MG63 (cell line): ENCODE results near the gene ERBB2. TPM values are rescaled to one million over a fixed set of nuclear protein-coding genes. Genes with fewer than 3 reads are reported as not detected.

Source experiments
- DNase-seq: peaks from one replicate; pipeline ENCODE4 v3.0.0-alpha.2; 2020
- H3K27me3 ChIP-seq: fragments of 250-450 bp; sonication (Bioruptor Pico); 2 replicates; pipeline ENCODE4 v1.5.1; 2020; ENCODE audit warnings: mild to moderate bottlenecking, moderate library complexity
- H3K36me3 ChIP-seq: fragments of 250-450 bp; sonication (Bioruptor Pico); 2 replicates; pipeline ENCODE4 v1.5.1; 2020; ENCODE audit warnings: mild to moderate bottlenecking, moderate library complexity
- H3K4me3 ChIP-seq: fragments of 250-450 bp; sonication (Bioruptor Pico); 2 replicates; pipeline ENCODE4 v1.5.1; 2020; ENCODE audit warnings: mild to moderate bottlenecking, moderate library complexity
- H3K9me3 ChIP-seq: fragments of 250-450 bp; sonication (Bioruptor Pico); 2 replicates; pipeline ENCODE4 v1.5.1; 2020; ENCODE audit warnings: mild to moderate bottlenecking, moderate library complexity
- total RNA-seq: library from RNA; depleted of rRNA; stranded (reverse); fragments of >200 nt; shearing (Covaris generic); gene quantifications from 2 replicates; pipeline ENCODE4 v1.2.3, GENCODE V29; 2014; ENCODE audit warnings: low replicate concordance

ERBB2 gene
- total RNA-seq, 1 experiment from 2014 or later = 30.8 TPM

DNA sequence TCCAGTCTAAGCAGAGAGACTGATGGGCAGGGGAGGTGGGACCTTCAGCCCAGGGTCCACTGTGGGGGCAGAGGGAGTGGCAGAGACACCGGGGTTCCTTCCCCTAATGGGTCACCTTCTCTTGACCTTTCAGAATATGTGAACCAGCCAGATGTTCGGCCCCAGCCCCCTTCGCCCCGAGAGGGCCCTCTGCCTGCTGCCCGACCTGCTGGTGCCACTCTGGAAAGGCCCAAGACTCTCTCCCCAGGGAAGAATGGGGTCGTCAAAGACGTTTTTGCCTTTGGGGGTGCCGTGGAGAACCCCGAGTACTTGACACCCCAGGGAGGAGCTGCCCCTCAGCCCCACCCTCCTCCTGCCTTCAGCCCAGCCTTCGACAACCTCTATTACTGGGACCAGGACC lies 27.7 kb downstream of the ERBB2 start:
- no peaks in the 10 kb centered on the region for H3K27me3 ChIP-seq
- no peak for DNase-seq
- peaks cover 42% of the 10 kb centered on the region for H3K36me3 ChIP-seq
- no peak overlapping the region for H3K4me3 ChIP-seq
- H3K9me3 ChIP-seq = no peaks in the 10 kb centered on the region

DNA sequence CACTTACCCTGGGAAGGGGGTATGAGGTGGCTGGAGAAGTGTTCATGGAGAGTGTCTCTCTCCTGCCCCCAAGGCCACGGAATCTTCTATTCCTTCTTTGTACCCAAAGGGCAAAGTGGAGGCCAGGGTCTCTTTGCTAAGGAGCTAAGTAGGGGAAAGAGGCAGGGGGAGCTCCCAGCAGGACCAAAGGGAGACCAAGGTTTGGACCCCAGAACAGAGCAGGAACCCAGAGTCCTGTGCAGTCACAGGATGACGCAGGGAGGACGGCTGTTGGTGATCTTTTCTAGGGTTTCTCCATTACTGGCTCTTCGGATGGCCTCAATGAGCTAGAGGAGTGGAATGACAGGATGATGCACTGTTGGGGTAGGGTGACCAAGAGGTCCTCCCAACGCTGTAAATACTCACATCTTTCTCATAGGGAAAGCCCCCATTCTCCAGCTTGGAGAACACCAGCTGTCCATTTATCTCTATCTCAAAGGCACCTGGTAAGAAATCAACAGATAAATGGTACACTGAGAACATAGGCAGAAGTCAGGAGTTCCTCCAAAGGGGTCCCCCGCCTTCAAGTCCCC lies 29.5 kb downstream of the ERBB2 start:
- no peak for DNase-seq
- no peaks in the 10 kb centered on the region for H3K27me3 ChIP-seq

DNA sequence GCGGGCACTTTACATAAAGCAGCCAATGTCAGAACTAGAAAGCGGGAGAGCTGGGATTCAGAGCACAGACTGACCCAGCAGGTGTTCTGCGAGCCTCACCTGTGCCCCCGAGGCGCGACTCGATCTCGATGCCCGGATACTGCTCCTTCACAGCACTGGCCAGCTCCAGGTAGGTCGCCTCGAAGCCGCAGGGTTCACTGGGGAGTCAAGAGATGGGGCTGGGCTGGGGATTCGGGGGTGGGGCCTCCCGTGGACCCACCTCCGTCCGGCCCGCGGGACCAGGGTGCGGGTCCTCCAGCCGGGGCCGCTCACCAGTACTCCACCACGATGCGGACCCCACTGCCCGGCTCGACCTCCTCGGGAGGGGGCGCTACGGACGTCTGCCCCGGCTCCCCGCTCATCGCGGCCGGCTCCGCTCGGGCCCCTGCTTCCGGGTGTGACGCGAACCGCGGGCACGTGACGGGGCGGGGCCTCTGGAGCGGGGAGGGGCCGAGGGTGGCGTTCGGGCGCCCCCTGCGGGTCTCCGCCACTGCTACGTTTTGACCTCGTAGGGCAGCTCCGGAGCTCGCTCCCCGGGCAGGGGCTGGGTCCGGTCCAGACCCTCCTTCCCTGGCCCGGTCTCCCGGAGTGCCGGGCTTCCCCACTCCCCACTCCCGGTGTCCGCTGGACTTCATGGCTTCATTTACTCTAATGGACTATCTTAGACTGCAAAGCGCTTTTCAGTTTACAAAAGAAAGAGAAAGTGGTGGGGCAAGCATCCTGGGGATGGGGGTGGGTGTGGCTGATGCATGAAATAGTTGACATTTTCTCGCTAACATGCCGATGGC lies 30.4 kb downstream of the ERBB2 start, which contains the start of gene MIEN1:
TSS of gene MIEN1 (minus strand) at position 438 of the 827 bp plus-strand sequence. CDS start at position 401, 37 bp downstream.
- Histone ChIP-seq H3K27me3 (no peaks in the 10 kb centered on the region), H3K9me3 (no peaks in the 10 kb centered on the region), H3K4me3 (peak within 1 kb of the TSS; percentile 66), H3K36me3 (peaks cover 30% of the 10 kb centered on the region)
- peak; percentile 86 for DNase-seq

More for the DNA sequence above, 29.5 kb downstream of the ERBB2 start:
- Histone ChIP-seq H3K9me3 (no peaks in the 10 kb centered on the region), H3K36me3 (peaks cover 36% of the 10 kb centered on the region), H3K4me3 (peak overlapping the region; percentile 66)

DNA sequence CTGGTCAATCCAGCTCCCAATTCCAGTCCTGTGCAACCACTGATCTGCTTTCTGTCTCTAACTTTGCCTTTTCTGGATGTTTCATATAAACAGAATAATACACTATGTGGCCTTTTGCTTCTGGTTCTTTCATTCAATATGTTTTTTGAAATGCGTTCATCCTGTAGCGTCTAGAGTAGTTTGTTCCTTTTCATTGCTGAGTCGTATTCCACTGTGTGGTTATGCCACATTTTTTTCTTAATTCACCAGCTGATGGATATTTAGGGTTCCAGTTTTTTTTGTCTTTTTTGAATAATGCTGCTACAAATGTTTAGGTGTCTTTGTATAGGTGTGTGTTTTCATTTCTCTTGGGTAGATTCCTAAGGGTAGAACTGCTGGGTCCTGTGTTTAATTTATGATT lies 32.7 kb downstream of the ERBB2 start:
- no peak overlapping the region for H3K4me3 ChIP-seq
- no peaks in the 10 kb centered on the region for H3K9me3 ChIP-seq
- peaks cover 22% of the 10 kb centered on the region for H3K36me3 ChIP-seq
- H3K27me3 ChIP-seq = no peaks in the 10 kb centered on the region
- no peak for DNase-seq

DNA sequence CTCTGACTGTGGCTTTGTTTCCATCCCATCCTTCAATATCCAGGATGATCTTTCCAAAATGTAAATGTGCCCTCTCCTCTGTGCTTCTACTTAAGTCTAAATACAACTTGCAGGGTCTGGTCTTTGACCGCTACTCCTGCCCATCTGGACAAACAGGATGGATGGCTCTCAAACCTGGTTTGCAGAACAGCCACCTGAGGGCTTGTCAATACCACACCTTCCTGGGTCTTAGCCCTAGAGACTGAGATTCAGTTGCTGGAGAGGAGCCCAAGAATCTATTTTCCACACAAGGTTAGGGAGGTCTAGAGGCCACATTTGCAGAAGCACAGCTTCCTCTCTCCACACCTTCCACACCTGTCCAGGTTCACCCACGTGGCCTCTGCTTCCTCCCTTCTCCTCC lies 36.0 kb downstream of the ERBB2 start:
- no peaks in the 10 kb centered on the region for H3K36me3 ChIP-seq
- no peak for DNase-seq

DNA sequence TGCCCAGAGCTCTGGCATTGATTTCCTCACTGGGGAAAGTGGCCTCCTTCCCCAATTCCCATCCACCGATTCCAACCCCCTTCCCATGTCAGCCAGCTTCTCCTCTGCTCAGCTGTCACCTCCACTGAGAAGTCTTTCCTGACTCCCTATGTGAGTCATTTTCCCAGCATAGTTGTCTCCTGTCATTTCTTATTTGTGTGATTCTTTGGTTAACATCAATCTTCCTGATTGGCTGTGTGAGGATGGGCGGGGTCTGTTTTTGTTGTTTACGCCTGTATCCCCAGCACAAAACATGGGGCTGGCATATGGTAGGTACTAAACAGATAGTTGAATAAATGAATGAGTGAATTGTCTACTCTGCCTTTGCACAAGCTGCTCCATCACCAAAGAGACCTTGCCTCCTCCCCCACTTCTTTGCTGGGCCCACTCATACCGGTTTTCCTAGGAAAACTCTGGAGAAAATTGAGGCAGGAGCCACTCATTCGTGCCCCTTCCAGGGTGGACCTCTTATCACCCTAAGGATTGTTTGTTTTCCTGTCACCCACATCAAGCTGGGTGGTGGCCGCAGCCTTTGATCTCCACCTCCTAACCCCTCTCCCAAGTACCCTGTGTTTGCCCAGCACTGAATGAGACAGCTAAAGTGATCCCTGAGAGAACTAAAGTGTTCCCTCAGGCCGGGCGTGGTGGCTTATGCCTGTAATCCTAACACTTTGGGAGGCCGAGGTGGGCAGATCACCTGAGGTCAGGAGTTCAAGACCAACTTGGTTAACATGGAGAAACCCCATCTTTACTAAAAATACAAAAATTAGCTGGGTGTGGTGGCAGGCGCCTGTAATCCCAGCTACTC lies 36.7 kb downstream of the ERBB2 start:
- Histone ChIP-seq H3K4me3 (no peak overlapping the region), H3K9me3 (no peaks in the 10 kb centered on the region), H3K27me3 (no peaks in the 10 kb centered on the region), H3K36me3 (no peaks in the 10 kb centered on the region)
- DNase-seq = no peak

More for the DNA sequence above, 36.0 kb downstream of the ERBB2 start:
- no peaks in the 10 kb centered on the region for H3K9me3 ChIP-seq
- H3K4me3 ChIP-seq = no peak overlapping the region
- H3K27me3 ChIP-seq = no peaks in the 10 kb centered on the region

DNA sequence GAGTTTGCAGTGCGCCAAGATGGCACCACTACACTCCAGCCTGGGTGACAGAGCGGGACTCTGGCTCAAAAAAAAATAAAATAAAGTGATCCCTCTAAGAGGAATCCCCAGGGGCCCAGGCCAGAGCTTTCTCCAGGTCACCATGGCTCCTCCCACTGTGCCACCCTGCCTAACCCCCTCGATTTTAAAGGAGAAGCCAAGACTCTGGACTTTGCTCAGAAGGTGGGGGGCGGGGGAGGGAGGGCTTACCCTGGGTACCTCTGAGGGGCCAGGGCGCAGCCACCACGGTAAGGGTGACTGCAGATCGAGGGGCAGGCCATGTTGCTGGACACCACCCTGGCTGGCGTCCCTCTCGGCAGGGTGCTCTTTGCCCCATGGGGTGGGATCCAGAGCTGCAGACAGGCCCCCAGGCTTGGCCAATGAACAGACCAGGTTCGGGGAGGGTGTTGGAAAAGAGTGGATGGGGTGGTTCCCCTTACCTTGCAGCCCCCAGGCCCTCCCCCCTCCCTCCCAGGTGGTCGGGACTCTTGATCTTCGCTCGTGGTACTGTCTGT lies 37.4 kb downstream of the ERBB2 start:
- Histone ChIP-seq H3K36me3 (no peaks in the 10 kb centered on the region), H3K4me3 (no peak overlapping the region), H3K27me3 (no peaks in the 10 kb centered on the region), H3K9me3 (no peaks in the 10 kb centered on the region)
- DNase-seq = no peak

DNA sequence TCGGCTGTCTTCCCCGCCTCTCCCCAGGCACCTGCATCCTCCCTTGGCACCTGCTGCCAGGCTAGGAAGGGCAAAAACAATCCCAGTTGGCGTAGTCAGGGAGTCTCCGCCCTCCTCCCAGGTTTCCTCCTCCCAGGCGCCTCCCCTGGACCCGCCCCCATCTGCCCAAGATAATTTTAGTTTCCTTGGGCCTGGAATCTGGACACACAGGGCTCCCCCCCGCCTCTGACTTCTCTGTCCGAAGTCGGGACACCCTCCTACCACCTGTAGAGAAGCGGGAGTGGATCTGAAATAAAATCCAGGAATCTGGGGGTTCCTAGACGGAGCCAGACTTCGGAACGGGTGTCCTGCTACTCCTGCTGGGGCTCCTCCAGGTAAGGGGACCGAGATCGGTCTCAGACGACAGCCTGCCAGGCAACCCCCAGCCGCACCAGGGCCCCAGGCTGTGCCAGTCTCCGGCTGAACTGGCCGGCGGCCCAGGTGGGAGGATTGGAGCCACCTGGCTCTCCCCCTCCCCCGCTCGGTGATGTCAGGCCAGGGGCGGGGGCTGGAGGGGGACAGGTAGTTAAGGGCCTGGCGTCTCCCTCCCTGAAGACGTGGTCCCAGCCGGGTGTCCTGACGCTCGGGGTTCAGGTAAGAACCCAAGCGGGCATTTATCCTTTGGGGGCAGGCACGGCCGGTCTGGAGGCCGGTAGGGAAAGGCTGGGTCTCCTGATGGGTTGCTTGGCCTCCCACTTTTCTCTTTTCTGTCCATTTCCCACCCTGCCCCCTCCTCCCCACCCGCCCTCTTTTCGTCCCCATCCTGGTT lies 38.1 kb downstream of the ERBB2 start, which contains the start of gene GRB7:
TSS of gene GRB7 (plus strand) at position 179 of the 808 bp plus-strand sequence. CDS start 4,364 bp downstream, outside the sequence.
- H3K9me3 ChIP-seq = no peaks in the 10 kb centered on the region
- no peak within 1 kb of the TSS for H3K4me3 ChIP-seq
- H3K36me3 ChIP-seq = no peaks in the 10 kb centered on the region
- no peak for DNase-seq
- H3K27me3 ChIP-seq = no peaks in the 10 kb centered on the region

DNA sequence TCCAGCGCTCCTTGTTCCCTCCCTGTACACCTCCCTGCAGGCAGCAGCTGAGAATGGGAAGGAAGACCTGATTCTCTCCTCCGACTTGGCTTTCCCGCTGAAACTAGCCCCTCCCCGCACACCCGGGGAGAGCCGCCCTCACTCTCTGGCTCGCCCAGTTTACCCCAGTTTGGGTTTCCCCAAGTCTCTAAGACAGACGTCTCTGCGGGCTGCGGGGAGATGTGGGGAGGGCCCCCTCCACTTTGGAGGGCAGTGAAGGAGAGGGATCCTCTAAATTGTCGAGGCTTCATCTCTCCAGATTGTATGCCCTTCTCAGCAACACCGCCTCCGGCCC lies 38.7 kb downstream of the ERBB2 start:
- Histone ChIP-seq H3K9me3 (no peaks in the 10 kb centered on the region), H3K27me3 (no peaks in the 10 kb centered on the region), H3K4me3 (no peak overlapping the region), H3K36me3 (no peaks in the 10 kb centered on the region)
- DNase-seq = no peak

DNA sequence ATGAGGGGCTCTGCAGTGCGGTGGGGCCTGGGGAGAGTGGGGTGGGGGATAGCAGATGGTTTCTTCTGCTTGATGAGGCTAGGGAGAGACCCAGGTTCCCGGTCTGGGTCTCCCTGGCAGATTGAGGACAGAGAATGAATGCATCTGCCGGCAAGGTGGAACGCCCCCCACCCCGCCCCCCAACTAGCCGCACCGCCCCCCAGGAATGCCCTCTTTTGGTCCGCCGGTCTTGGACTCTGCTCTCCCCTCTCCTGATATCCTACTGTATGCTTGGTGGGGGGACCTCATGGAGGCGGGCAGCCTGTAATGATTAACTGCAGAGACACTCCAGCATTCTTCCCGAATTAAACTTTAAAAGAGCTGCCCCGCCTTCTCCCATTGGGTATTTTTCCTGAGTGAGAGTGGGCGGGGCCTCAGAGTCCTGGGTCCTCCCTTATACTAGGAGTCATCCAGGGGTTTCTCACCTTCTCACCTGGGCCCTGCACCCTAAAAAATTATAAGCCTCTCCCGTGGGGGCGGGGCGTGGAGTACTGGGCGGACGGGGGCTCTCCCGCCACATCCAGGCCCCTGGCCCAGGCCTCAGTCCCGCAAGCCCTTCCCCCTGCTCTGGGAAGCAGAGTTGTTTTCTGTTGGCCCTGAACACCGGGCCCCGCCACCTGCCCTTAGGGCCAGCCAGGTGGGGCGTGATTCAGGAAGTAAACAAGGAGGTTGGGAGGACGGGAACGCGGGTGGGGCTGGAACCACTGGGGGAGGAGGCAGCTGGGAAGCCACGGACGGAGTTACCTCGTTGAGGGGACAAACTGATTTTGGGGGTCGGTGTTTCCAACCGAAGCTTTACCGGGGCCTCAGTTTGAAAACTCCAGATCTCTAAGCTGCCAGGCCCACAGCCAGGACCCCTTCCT lies 39.4 kb downstream of the ERBB2 start:
- no peak for DNase-seq
- Histone ChIP-seq H3K9me3 (no peaks in the 10 kb centered on the region), H3K4me3 (no peak overlapping the region), H3K36me3 (no peaks in the 10 kb centered on the region), H3K27me3 (no peaks in the 10 kb centered on the region)

DNA sequence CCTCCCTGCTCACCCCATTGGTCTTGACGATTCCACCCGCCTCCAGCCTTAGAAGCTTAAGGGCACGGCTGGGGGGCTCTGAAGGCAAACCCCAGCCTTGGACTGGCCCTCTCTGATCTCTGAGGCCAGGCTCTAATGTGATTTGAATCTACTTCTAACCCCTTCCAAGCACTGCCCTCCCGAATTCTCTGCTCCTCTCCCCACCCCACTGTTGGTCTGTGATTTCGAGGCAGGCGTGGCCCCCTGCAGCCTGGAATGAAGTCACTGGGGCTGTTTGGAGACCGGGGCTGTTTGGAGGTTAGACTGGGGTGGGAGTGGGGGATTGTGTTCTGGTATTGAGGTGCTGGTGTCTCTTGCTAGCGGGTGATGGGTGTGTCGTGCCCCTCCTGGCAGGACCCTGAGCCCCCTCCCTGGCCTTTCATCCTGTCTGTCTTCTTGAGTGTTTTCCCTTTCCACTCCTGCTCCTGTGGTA lies 40.1 kb downstream of the ERBB2 start:
- no peak for DNase-seq
- Histone ChIP-seq H3K9me3 (no peaks in the 10 kb centered on the region), H3K27me3 (no peaks in the 10 kb centered on the region), H3K36me3 (no peaks in the 10 kb centered on the region), H3K4me3 (no peak overlapping the region)

DNA sequence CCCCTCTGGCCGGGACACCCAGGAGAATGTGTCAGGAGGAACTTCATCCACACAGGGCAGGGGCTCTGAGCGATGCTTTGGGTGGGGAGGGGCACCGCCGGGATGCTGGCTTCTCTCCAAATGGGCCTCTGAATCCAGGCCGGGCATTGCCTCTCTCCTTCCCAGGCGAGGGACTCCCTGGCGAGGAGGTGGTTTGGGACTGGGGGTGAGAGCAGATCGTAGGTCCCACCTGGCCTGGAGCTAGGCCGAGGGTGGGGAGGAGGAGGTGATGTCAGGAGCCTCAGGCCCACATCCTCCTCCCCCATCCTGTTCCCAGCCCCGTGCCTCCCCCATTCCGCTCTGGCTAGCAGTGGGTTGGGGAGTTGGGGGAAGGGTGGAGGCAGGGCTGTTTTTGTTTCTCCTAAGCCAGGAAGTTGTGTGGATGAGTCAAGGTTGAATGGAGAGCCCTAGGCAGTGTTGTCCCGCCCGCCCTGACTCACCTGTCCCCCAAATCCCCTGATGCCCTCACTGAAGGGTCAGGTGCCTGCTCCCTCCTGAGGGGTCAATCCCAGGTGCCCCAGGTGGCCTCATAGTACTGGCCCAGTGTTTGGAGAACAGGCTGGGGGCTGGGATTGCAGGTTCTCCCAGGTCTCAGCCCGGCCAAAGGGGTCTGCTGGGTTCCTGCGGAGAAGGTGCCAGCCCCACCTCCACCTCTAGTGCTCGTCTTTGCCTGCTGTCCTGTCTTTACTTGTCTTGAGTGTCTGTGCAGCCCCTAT lies 40.7 kb downstream of the ERBB2 start:
- Histone ChIP-seq H3K27me3 (no peaks in the 10 kb centered on the region), H3K9me3 (no peaks in the 10 kb centered on the region), H3K36me3 (no peaks in the 10 kb centered on the region), H3K4me3 (no peak overlapping the region)
- DNase-seq = peak; percentile 75

DNA sequence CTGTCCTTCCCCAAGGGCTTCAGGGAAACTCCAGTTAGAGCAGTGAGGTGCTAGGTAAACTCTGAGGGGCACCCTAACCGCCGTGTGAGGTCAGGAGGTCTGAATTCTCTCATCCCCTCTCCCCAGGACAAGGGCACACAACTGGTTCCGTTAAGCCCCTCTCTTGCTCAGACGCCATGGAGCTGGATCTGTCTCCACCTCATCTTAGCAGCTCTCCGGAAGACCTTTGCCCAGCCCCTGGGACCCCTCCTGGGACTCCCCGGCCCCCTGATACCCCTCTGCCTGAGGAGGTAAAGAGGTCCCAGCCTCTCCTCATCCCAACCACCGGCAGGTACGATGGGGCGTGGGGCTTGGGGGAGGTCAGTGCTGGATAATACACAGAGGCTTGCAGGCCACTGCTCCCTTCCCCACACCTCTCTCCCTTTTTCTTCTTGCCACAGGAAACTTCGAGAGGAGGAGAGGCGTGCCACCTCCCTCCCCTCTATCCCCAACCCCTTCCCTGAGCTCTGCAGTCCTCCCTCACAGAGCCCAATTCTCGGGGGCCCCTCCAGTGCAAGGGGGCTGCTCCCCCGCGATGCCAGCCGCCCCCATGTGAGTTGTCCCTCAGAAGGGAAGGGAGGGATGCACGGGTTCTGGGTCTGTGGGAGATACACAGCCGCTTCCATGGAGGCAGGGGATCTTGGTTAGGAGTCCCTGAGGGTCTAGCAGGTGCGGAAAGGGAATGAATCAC lies 42.4 kb downstream of the ERBB2 start:
- Histone ChIP-seq H3K9me3 (no peaks in the 10 kb centered on the region), H3K4me3 (no peak overlapping the region), H3K27me3 (no peaks in the 10 kb centered on the region), H3K36me3 (no peaks in the 10 kb centered on the region)
- no peak for DNase-seq

DNA sequence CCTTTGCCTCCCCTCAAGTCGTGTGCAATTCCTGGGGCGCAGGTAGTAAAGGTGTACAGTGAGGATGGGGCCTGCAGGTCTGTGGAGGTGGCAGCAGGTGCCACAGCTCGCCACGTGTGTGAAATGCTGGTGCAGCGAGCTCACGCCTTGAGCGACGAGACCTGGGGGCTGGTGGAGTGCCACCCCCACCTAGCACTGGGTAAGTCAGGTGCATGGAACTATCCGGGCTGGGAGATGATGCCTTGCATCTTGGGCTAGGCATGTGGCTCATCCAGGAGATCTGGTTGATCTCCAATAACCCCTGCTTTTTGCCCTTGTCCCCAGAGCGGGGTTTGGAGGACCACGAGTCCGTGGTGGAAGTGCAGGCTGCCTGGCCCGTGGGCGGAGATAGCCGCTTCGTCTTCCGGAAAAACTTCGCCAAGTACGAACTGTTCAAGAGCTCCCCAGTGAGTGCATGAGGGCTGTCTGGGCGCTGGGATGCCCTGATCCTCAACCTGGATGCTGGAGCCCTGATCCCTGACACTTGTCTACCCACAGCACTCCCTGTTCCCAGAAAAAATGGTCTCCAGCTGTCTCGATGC lies 43.1 kb downstream of the ERBB2 start:
- DNase-seq = no peak
- no peak overlapping the region for H3K4me3 ChIP-seq
- no peaks in the 10 kb centered on the region for H3K27me3 ChIP-seq
- H3K9me3 ChIP-seq = no peaks in the 10 kb centered on the region
- H3K36me3 ChIP-seq = no peaks in the 10 kb centered on the region
